ENCODE results near the gene PRUNE2. TPM values are rescaled to one million over a fixed set of nuclear protein-coding genes. Genes with fewer than 3 reads are reported as not detected.

Gene PRUNE2
- total and polyA plus RNA-seq, 2 of the 13 experiments (the other 11 are each of a cell fraction or from before 2014, with no cell fraction given): 0.02 TPM; not detected in 1

- intact Hi-C loops (cut with micrococcal nuclease; ENCODE audit: unreplicated experiment) (no loop called here), in situ Hi-C loops (cut with HindIII; ENCODE audit: extremely low pct_ligation_motif_present, low pct_unique_long_range_greater_than_20kb) (no loop called here)
- H3K27ac ChIP-seq (ENCODE audit: extremely low read length, insufficient read depth, low read length): no peak overlapping the region
- TF ChIP-seq MAFK (conservative IDR thresholded peaks at IDR 0.05 in 1 of 2, IDR thresholded peaks at IDR 0.05 in 1 of 2; ENCODE audit: low read length in 2 of 2) (peak; percentile 98), MAFF (IDR thresholded peaks at IDR 0.05; ENCODE audit: low read depth, low read length) (peak; percentile 98), NFYC (CRISPR knock-in tag; IDR thresholded peaks at IDR 0.05) (no peak)
- no peaks in the 10 kb centered on the region for H3K9me3 ChIP-seq (ENCODE audit: low read length)
- no peaks in the 10 kb centered on the region for H4K20me1 ChIP-seq (ENCODE audit: insufficient read depth, low read length)
- ChIA-PET CTCF (ENCODE audit: low intra/inter-chr PET ratio, low total read pairs) (no interaction called here), POLR2A (no interaction called here)
- ATAC-seq (no peak), DNase-seq (ENCODE audit: low spot score) (no peak), FAIRE-seq (no peak)
- H2AFZ ChIP-seq (ENCODE audit: low read length): no peak overlapping the region
- no peaks in the 10 kb centered on the region for H3K27me3 ChIP-seq (ENCODE audit: control insufficient read depth in 1 of 2, insufficient read depth in 2 of 2, low read length in 2 of 2)
- H3K9ac ChIP-seq (ENCODE audit: insufficient read depth, low read depth, low read length): no peak overlapping the region
- WGBS (ENCODE audit: low lambda C conversion rate): 9% methylated on average over 7 of the region's 7 CpGs
- H3K4me3 ChIP-seq (replicated peaks in 1 of 3; ENCODE audit: insufficient read depth in 1 of 3, low read depth in 2 of 3, low read length in 3 of 3): no peak overlapping the region
- H3K79me2 ChIP-seq (ENCODE audit: insufficient read depth, low read length): no peaks in the 10 kb centered on the region
- H3K4me2 ChIP-seq (ENCODE audit: low read depth, low read length): no peak overlapping the region
- no TSS peak for BruUV-seq (replicated peaks)
- no peaks in the 10 kb centered on the region for H3K4me1 ChIP-seq (ENCODE audit: insufficient read depth, low read length)
- H3K36me3 ChIP-seq (replicated peaks in 1 of 2; ENCODE audit: control insufficient read depth in 1 of 2, insufficient read depth in 2 of 2, low read length in 2 of 2): no peaks in the 10 kb centered on the region
These were observed 70.2 kb downstream of the PRUNE2 start for GRCh38 chr9:76835571-76836283.

DNA sequence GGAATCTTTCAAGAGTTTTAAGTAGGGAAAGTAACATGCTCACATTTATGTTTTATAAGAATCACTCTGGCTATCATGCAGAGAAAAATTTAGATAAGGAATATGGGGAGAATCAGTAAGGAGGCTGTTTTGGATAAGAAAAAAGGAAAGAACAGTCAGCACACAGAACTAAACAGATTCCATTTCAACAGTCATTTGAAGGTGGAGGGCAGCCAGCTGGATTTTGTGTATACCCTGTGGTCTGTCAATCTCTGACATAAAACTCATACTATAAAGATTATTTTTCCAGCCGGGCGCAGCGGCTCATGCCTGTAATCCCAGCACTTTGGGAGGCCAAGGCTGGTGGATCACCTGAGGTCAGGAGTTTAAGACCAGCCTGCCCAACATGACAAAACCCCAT is 77.5 kb downstream of the PRUNE2 start:
- no peak for DNase-seq (ENCODE audit: low spot score)
- 69% methylated on average over 3 of the region's 3 CpGs for WGBS (ENCODE audit: low lambda C conversion rate)
- H3K9ac ChIP-seq (ENCODE audit: insufficient read depth, low read depth, low read length): no peak overlapping the region
- H3K27ac ChIP-seq (ENCODE audit: extremely low read length, insufficient read depth, low read length): no peak overlapping the region
- H2AFZ ChIP-seq (ENCODE audit: low read length): no peak overlapping the region
- no peaks in the 10 kb centered on the region for H3K79me2 ChIP-seq (ENCODE audit: insufficient read depth, low read length)
- H4K20me1 ChIP-seq (ENCODE audit: insufficient read depth, low read length): no peaks in the 10 kb centered on the region
- ChIA-PET POLR2A (no interaction called here), CTCF (ENCODE audit: low intra/inter-chr PET ratio, low total read pairs) (no interaction called here)
- H3K27me3 ChIP-seq (ENCODE audit: control insufficient read depth in 1 of 2, insufficient read depth in 2 of 2, low read length in 2 of 2): no peaks in the 10 kb centered on the region
- no peaks in the 10 kb centered on the region for H3K9me3 ChIP-seq (ENCODE audit: low read length)
- no peak for FAIRE-seq
- no peak for TF ChIP-seq SMYD3 (CRISPR knock-in tag; IDR thresholded peaks at IDR 0.05)
- ATAC-seq: no peak
- intact Hi-C loops (cut with micrococcal nuclease; ENCODE audit: unreplicated experiment): no loop called here
- no peak overlapping the region for H3K4me3 ChIP-seq (replicated peaks in 1 of 3; ENCODE audit: insufficient read depth in 1 of 3, low read depth in 2 of 3, low read length in 3 of 3)
- no TSS peak for BruUV-seq (replicated peaks)
- no peaks in the 10 kb centered on the region for H3K36me3 ChIP-seq (replicated peaks in 1 of 2; ENCODE audit: control insufficient read depth in 1 of 2, insufficient read depth in 2 of 2, low read length in 2 of 2)
- H3K4me2 ChIP-seq (ENCODE audit: low read depth, low read length): no peak overlapping the region
- in situ Hi-C loops (cut with HindIII; ENCODE audit: extremely low pct_ligation_motif_present, low pct_unique_long_range_greater_than_20kb): no loop called here
- no peaks in the 10 kb centered on the region for H3K4me1 ChIP-seq (ENCODE audit: insufficient read depth, low read length)

Data from HepG2 (cell line).